GM19438 (cell line): ENCODE measurements around the gene A2M.
"Not testable (repeated sequence)": the region's sequence is repeated elsewhere in the genome, so short reads cannot be mapped to it uniquely, and the experiment has no call there.

ENCODE experiments used
- ATAC-seq: cut with Tn5 transposase; IDR thresholded peaks from one replicate; pipeline ENCODE4 v1.9.1; 2021; ENCODE audit warnings: low read depth; ENCODE audit not compliant: unreplicated experiment

Gene A2M

GRCh38 chr12:9115731-9116559, at the start of gene A2M:
Gene A2M, minus strand, starts transcription at chr12:9115919. Its CDS starts 70 bp downstream, at chr12:9115849.
- no peak for ATAC-seq

- ATAC-seq: no peak
Observed at GRCh38 chr12:9163392-9163791, 47.7 kb upstream of the A2M start.

- no peak for ATAC-seq
Observed at GRCh38 chr12:9156119-9156518, 40.4 kb upstream of the A2M start.

GRCh38 chr12:9149372-9149771, 33.7 kb upstream of the A2M start:
- no peak for ATAC-seq

GRCh38 chr12:9148926-9149325, 33.2 kb upstream of the A2M start:
- ATAC-seq: no peak

- no peak for ATAC-seq
Observed at GRCh38 chr12:9147461-9147860, 31.7 kb upstream of the A2M start.

- no peak for ATAC-seq
Observed at GRCh38 chr12:9144730-9145106, 29.0 kb upstream of the A2M start.

- ATAC-seq: no peak
Observed at GRCh38 chr12:9143929-9144729, 28.4 kb upstream of the A2M start.

GRCh38 chr12:9143137-9143536, 27.4 kb upstream of the A2M start:
- ATAC-seq: no peak

GRCh38 chr12:9139588-9140290, 24.0 kb upstream of the A2M start:
- not testable (repeated sequence) for ATAC-seq

GRCh38 chr12:9135903-9136310, 20.2 kb upstream of the A2M start:
- ATAC-seq: no peak

- ATAC-seq: no peak
Observed at GRCh38 chr12:9134981-9135628, 19.4 kb upstream of the A2M start.

GRCh38 chr12:9133216-9133916, 17.6 kb upstream of the A2M start:
- ATAC-seq: no peak

GRCh38 chr12:9132008-9132535, 16.4 kb upstream of the A2M start:
- ATAC-seq: no peak

- ATAC-seq: no peak
Observed at GRCh38 chr12:9130244-9130643, 14.5 kb upstream of the A2M start.

GRCh38 chr12:9127936-9128663, 12.4 kb upstream of the A2M start:
- ATAC-seq: no peak

- no peak for ATAC-seq
Observed at GRCh38 chr12:9127484-9127883, 11.8 kb upstream of the A2M start.

- ATAC-seq: no peak
Observed at GRCh38 chr12:9124383-9125031, 8.8 kb upstream of the A2M start.
